ENCODE data around the gene NHERF1. TPM values are rescaled to one million over a fixed set of nuclear protein-coding genes. Genes with fewer than 3 reads are reported as not detected.

NHERF1 gene
- total and polyA plus RNA-seq, 2 donors (not counting 3 experiments of a cell fraction or from before 2014, with no cell fraction given): 24.4 to 26.9 TPM

DNA sequence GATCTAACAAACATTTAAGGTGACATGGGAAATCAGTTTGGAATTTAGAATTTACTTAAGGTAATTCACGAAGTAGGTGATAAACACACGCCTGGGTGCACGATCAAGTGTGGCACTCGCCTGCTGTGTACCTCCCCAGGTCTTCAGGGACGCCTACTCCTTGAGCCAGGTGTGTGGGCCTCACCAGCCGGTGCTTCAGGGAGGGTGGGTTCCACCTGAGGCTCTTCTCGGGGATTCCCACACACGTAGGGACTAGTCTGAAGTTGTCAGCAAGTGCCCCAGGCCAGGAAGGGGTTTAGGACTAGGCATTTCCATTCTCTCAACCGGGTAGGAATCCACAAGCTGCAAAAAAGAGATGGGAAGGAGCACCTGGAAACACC lies 37.5 kb downstream of the NHERF1 start:
- FAIRE-seq: no peak
- dilution Hi-C loops (cut with MboI; ENCODE audit: extremely low pct_ligation_motif_present, low sequenced_read_pairs) (no loop called here), intact Hi-C loops (cut with micrococcal nuclease) (no loop called here)
- no TSS peak for BruUV-seq (replicated peaks)
- no peak overlapping the region for H3K27ac ChIP-seq (ENCODE audit: insufficient read depth, low read depth, low read length)
- no peaks in the 10 kb centered on the region for H3K9me1 ChIP-seq (replicated peaks; ENCODE audit: control insufficient read depth, extremely low read depth, insufficient read depth, low read length)
- H3K79me2 ChIP-seq (ENCODE audit: control insufficient read depth, insufficient read depth, low read length): no peaks in the 10 kb centered on the region
- no peaks in the 10 kb centered on the region for H3K9me3 ChIP-seq (replicated peaks; ENCODE audit: control insufficient read depth, insufficient read depth, low read length)
- no peak overlapping the region for H2AFZ ChIP-seq (ENCODE audit: low read depth, low read length)
- ChIA-PET CTCF (interaction anchor here (1.0 to 14.0 kb wide), 4 partner anchors 9 to 76 kb away, joined by 5 to 325 read pairs (median 7); partner anchors contain the start of genes GRIN2C and NAT9), POLR2A (no interaction called here)
- H3K9ac ChIP-seq (replicated peaks; ENCODE audit: extremely low read depth, insufficient read depth, low read length): no peak overlapping the region
- no peak overlapping the region for H3K4me3 ChIP-seq (replicated peaks in 1 of 3; ENCODE audit: insufficient read depth in 1 of 3, low read depth in 1 of 3, low read length in 3 of 3)
- no peaks in the 10 kb centered on the region for H3K27me3 ChIP-seq (ENCODE audit: control insufficient read depth in 2 of 2, insufficient read depth in 2 of 2, low read length in 2 of 2)
- peaks cover 0 to 17% of the 10 kb centered on the region in 2 experiments for H3K36me3 ChIP-seq (ENCODE audit: control insufficient read depth in 2 of 2, extremely low read depth in 1 of 2, insufficient read depth in 2 of 2, low read length in 2 of 2)
- no peak overlapping the region for H3K4me2 ChIP-seq (ENCODE audit: insufficient read depth, low read length)
- no peak for TF ChIP-seq POLR2A (IDR thresholded peaks at IDR 0.05; ENCODE audit: low read depth, low read length)
- TF ChIP-seq JUN (IDR thresholded peaks at IDR 0.05; ENCODE audit: borderline replicate concordance, insufficient read depth, insufficient read length, low read depth): no peak
- TF ChIP-seq, protein P1, sequence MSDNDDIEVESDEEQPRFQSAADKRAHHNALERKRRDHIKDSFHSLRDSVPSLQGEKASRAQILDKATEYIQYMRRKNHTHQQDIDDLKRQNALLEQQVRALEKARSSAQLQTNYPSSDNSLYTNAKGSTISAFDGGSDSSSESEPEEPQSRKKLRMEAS (IDR thresholded peaks at IDR 0.05; ENCODE audit: insufficient read depth, insufficient read length): no peak
- TF ChIP-seq MYC (IDR thresholded peaks at IDR 0.05; ENCODE audit: low read depth, low read length): no peak
- no peak for TF ChIP-seq EZH2 (IDR thresholded peaks at IDR 0.05; ENCODE audit: borderline replicate concordance, low read depth, low read length, severe bottlenecking)
- TF ChIP-seq FOS (IDR thresholded peaks at IDR 0.05; ENCODE audit: borderline replicate concordance, insufficient read depth, low read length): no peak
- no peak for TF ChIP-seq POLR2AphosphoS5 (IDR thresholded peaks at IDR 0.05; ENCODE audit: insufficient read depth, low read depth, low read length)
- TF ChIP-seq, protein P2, sequence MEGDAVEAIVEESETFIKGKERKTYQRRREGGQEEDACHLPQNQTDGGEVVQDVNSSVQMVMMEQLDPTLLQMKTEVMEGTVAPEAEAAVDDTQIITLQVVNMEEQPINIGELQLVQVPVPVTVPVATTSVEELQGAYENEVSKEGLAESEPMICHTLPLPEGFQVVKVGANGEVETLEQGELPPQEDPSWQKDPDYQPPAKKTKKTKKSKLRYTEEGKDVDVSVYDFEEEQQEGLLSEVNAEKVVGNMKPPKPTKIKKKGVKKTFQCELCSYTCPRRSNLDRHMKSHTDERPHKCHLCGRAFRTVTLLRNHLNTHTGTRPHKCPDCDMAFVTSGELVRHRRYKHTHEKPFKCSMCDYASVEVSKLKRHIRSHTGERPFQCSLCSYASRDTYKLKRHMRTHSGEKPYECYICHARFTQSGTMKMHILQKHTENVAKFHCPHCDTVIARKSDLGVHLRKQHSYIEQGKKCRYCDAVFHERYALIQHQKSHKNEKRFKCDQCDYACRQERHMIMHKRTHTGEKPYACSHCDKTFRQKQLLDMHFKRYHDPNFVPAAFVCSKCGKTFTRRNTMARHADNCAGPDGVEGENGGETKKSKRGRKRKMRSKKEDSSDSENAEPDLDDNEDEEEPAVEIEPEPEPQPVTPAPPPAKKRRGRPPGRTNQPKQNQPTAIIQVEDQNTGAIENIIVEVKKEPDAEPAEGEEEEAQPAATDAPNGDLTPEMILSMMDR (IDR thresholded peaks at IDR 0.05; ENCODE audit: extremely low read depth in 1 of 2, insufficient read depth in 1 of 2, low read depth in 1 of 2, low read length in 2 of 2): no peak
- TF ChIP-seq GATA2 (IDR thresholded peaks at IDR 0.05; ENCODE audit: insufficient read depth, insufficient read length, low read depth, low read length): no peak
- no peak for DNase-seq (ENCODE audit: low read depth, low spot score)
- H3K4me1 ChIP-seq (ENCODE audit: control insufficient read depth, extremely low read depth, insufficient read depth, low read length): no peaks in the 10 kb centered on the region
- H4K20me1 ChIP-seq (replicated peaks; ENCODE audit: control insufficient read depth, extremely low read depth, insufficient read depth, low read length): no peaks in the 10 kb centered on the region
